HCT116 (cell line): Measurements from ENCODE around the gene VPS35. TPM values are rescaled to one million over a fixed set of nuclear protein-coding genes. Genes with fewer than 3 reads are reported as not detected.

Source experiments
- ATAC-seq: fragments of 200-7000 bp; cut with Tn5 transposase; 2 replicates; pipeline ENCODE4 v1.9.1; 2020; ENCODE audit warnings: mild to moderate bottlenecking, moderate library complexity
- BruUV-seq: library from RNA; stranded (reverse); fragments of 400-500 nt; replicated peaks from 2 replicates; lab custom pipeline; 2021; lab: Mats Ljungman, UMichigan
- CTCF ChIA-PET: fragments of 300-600 bp; sonication (Branson Sonifier 250); formaldehyde crosslinking; loops from one replicate; lab custom pipeline; 2021; ENCODE audit warnings: antibody characterized with exemption; lab: Charles Lee
- POLR2A ChIA-PET: fragments of 300-600, 350-600 bp; sonication (Branson Sonifier 250); formaldehyde crosslinking; loops from one replicate; lab custom pipeline; 2021; ENCODE audit warnings: antibody characterized with exemption; lab: Charles Lee
- RAD21 ChIA-PET, 2 experiments: fragments of 300-600 bp; sonication (Branson Sonifier 250); formaldehyde crosslinking; loops; one replicate each; lab custom pipeline; 2023; ENCODE audit warnings: low total read pairs in 2 of 2; ENCODE audit not compliant: uncharacterized antibody in 2 of 2, unreplicated experiment in 2 of 2, low non-redundant PET in 1 of 2; lab: Charles Lee
- DNase-seq: peaks from one replicate; pipeline ENCODE4 v3.0.0-alpha.2; 2010; ENCODE audit warnings: low read depth, low spot score
- H2AFZ ChIP-seq: fragments of 200-600 bp; shearing (Covaris generic), sonication (generic); 2 replicates; pipeline ENCODE4 v1.6.1; 2017; ENCODE audit warnings: low read depth, mixed run types, mixed read lengths, antibody characterized with exemption, low read length; ENCODE audit not compliant: poor library complexity, severe bottlenecking
- H3K27ac ChIP-seq: 2 replicates; pipeline ENCODE4 v1.5.1; 2012; ENCODE audit warnings: low read depth, low read length
- H3K27me3 ChIP-seq: fragments of 200-600 bp; sonication (generic); 2 replicates; pipeline ENCODE4 v1.6.1; 2016; ENCODE audit warnings: mixed run types, low read length, mixed read lengths; ENCODE audit not compliant: insufficient read depth
- H3K36me3 ChIP-seq, 2 experiments: fragments of 200-500 bp in 1 of 2; fragments of 200-600 bp in 1 of 2; sonication (Bioruptor generic) in 1 of 2; sonication (generic) in 1 of 2; 2 replicates each; pipeline versions ENCODE4 v1.5.1 to v1.6.1; 2014 to 2016; ENCODE audit warnings: low read length in 2 of 2, inconsistent platforms in 1 of 2, mixed read lengths in 1 of 2, mixed run types in 1 of 2; ENCODE audit not compliant: insufficient read depth in 2 of 2, control insufficient read depth in 1 of 2
- H3K4me1 ChIP-seq, 2 experiments: fragments of 200-600 bp in 1 of 2; sonication (generic) in 1 of 2; 2 replicates each; pipeline versions ENCODE4 v1.5.1 to v1.6.1; 2012 to 2017; ENCODE audit warnings: low read length in 2 of 2, inconsistent platforms in 1 of 2, mild to moderate bottlenecking in 1 of 2, mixed read lengths in 1 of 2, mixed run types in 1 of 2, moderate library complexity in 1 of 2; ENCODE audit not compliant: insufficient read depth in 2 of 2, control insufficient read depth in 1 of 2
- H3K4me2 ChIP-seq: fragments of 200-600 bp; sonication (generic); 2 replicates; pipeline ENCODE4 v1.6.1; 2017; ENCODE audit warnings: mixed run types, low read length, mixed read lengths
- H3K4me3 ChIP-seq, 2 experiments: fragments of 200-600 bp in 1 of 2; sonication (generic) in 1 of 2; replicated peaks in 1 of 2; 2 replicates each; pipeline ENCODE4 v1.5.1; 2011 to 2016; ENCODE audit warnings: low read length in 2 of 2, control low read depth in 1 of 2, low read depth in 1 of 2, mild to moderate bottlenecking in 1 of 2, mixed read lengths in 1 of 2, mixed run types in 1 of 2
- H3K79me2 ChIP-seq: fragments of 200-600 bp; sonication (generic); 2 replicates; pipeline ENCODE4 v1.6.1; 2017; ENCODE audit warnings: mild to moderate bottlenecking, mixed run types, low read length, moderate library complexity, mixed read lengths; ENCODE audit not compliant: insufficient read depth
- H3K9ac ChIP-seq: fragments of 200-600 bp; sonication (generic); 2 replicates; pipeline ENCODE4 v1.6.1; 2016; ENCODE audit warnings: low read length, mixed read lengths
- H3K9me2 ChIP-seq: fragments of 200-600 bp; sonication (generic), shearing (Covaris generic); 2 replicates; pipeline ENCODE4 v1.6.1; 2017; ENCODE audit warnings: mixed run types, mild to moderate bottlenecking, moderate library complexity; ENCODE audit not compliant: insufficient read depth
- H3K9me3 ChIP-seq, 2 experiments: fragments of 200-500 bp in 1 of 2; fragments of 200-600 bp in 1 of 2; sonication (Bioruptor generic) in 1 of 2; sonication (generic) in 1 of 2; 2 replicates each; pipeline ENCODE4 v1.6.1; 2014 to 2017; ENCODE audit warnings: low read length in 2 of 2, mixed read lengths in 2 of 2, inconsistent platforms in 1 of 2, low read depth in 1 of 2, mild to moderate bottlenecking in 1 of 2, mixed run types in 1 of 2, moderate library complexity in 1 of 2; ENCODE audit not compliant: control insufficient read depth in 1 of 2, insufficient read depth in 1 of 2
- H4K20me1 ChIP-seq: fragments of 200-600 bp; sonication (generic), shearing (Covaris generic); 2 replicates; pipeline ENCODE4 v1.6.1; 2017; ENCODE audit warnings: mixed run types, mild to moderate bottlenecking, moderate library complexity; ENCODE audit not compliant: insufficient read depth
- ATF3 ChIP-seq: IDR thresholded peaks from 2 replicates; pipeline ENCODE4 v1.6.1; 2012
- CBX3 ChIP-seq: IDR thresholded peaks from 2 replicates; pipeline ENCODE4 v1.6.1; 2012; ENCODE audit warnings: low read depth
- CEBPB ChIP-seq: IDR thresholded peaks from 2 replicates; pipeline ENCODE4 v1.6.1; 2012; ENCODE audit warnings: low read depth
- CTCF ChIP-seq, 3 experiments: fragments of 200-600 bp in 1 of 3; sonication (generic) in 1 of 3; IDR thresholded peaks in 2 of 3; conservative IDR thresholded peaks in 1 of 3; 2 replicates each; pipeline ENCODE4 v1.5.1; 2012 to 2017; ENCODE audit warnings: low read depth in 2 of 3, low read length in 2 of 3, antibody characterized with exemption in 1 of 3, borderline replicate concordance in 1 of 3, control low read depth in 1 of 3, mild to moderate bottlenecking in 1 of 3, mixed read lengths in 1 of 3, mixed run types in 1 of 3, moderate library complexity in 1 of 3; ENCODE audit not compliant: insufficient read depth in 1 of 3
- EGR1 ChIP-seq: IDR thresholded peaks from 2 replicates; pipeline ENCODE4 v1.6.1; 2012; ENCODE audit warnings: low read depth
- EZH2 ChIP-seq: fragments of 200-600 bp; sonication (generic); IDR thresholded peaks from 2 replicates; pipeline ENCODE4 v1.6.1; 2017; ENCODE audit warnings: antibody characterized with exemption, mixed run types
- EZH2phosphoT487 ChIP-seq: fragments of 200-600 bp; IDR thresholded peaks from 2 replicates; pipeline ENCODE4 v1.6.1; 2018; ENCODE audit warnings: antibody characterized with exemption, borderline replicate concordance
- FOSL1 ChIP-seq: IDR thresholded peaks from 2 replicates; pipeline ENCODE4 v1.6.1; 2012; ENCODE audit warnings: low read depth
- JUND ChIP-seq: IDR thresholded peaks from 2 replicates; pipeline ENCODE4 v1.6.1; 2012
- MAX ChIP-seq: IDR thresholded peaks from 2 replicates; pipeline ENCODE4 v1.6.1; 2012
- POLR2A ChIP-seq: IDR thresholded peaks from 2 replicates; pipeline ENCODE4 v1.7.0; 2011; ENCODE audit warnings: borderline replicate concordance; ENCODE audit not compliant: insufficient read depth, insufficient read length; ENCODE audit errors: extremely low read depth
- RAD21 ChIP-seq: IDR thresholded peaks from 2 replicates; pipeline ENCODE4 v1.6.1; 2012; ENCODE audit warnings: low read depth, mild to moderate bottlenecking
- REST ChIP-seq: IDR thresholded peaks from 2 replicates; pipeline ENCODE4 v1.6.1; 2012; ENCODE audit warnings: low read depth
- SIN3A ChIP-seq: IDR thresholded peaks from 2 replicates; pipeline ENCODE4 v1.6.1; 2012; ENCODE audit warnings: low read depth
- TCF7L2 ChIP-seq: IDR thresholded peaks from 2 replicates; pipeline ENCODE4 v1.7.0; 2011; ENCODE audit warnings: borderline replicate concordance, inconsistent platforms; ENCODE audit not compliant: insufficient read depth, insufficient read length; ENCODE audit errors: extremely low read depth
- ZFX ChIP-seq: fragments of 450-650 bp; IDR thresholded peaks from 2 replicates; pipeline ENCODE4 v1.6.1; 2017
- ZNF274 ChIP-seq: fragments of 200-500 bp; sonication (Bioruptor generic); IDR thresholded peaks from 2 replicates; pipeline ENCODE4 v1.6.1; 2014; ENCODE audit warnings: mild to moderate bottlenecking, low read depth, low read length, inconsistent platforms
- intact Hi-C: fragments of 100-400 bp; cut with micrococcal nuclease; formaldehyde crosslinking; loops from 2 replicates; pipeline ENCODE4 v1.10.0; 2022
- total RNA-seq: library from RNA; stranded (reverse); gene quantifications from one replicate; pipeline ENCODE4 v1.2.1, GENCODE V29; 2021; ENCODE audit not compliant: unreplicated experiment

Gene VPS35
- total RNA-seq, 1 experiment from 2014 or later = 115 TPM

- Histone ChIP-seq H3K9ac (no peak overlapping the region), H3K4me2 (no peak overlapping the region), H3K9me3 (no peaks in the 10 kb centered on the region), H3K4me3 (no peak overlapping the region), H4K20me1 (no peaks in the 10 kb centered on the region), H3K36me3 (no peaks in the 10 kb centered on the region), H3K79me2 (no peaks in the 10 kb centered on the region), H3K9me2 (no peaks in the 10 kb centered on the region), H3K27me3 (no peaks in the 10 kb centered on the region; the same call in none of the 2 replicates), H3K4me1 (peaks cover 7 to 11% of the 10 kb centered on the region in 2 experiments; a peak in 2 of 4 replicates), H3K27ac (no peak overlapping the region), H2AFZ (no peak overlapping the region)
- ATAC-seq (no peak), DNase-seq (no peak)
- intact Hi-C loops = no loop called here
- BruUV-seq = no TSS peak
- ChIA-PET CTCF (no interaction called here), POLR2A (no interaction called here), RAD21 (no interaction called here)
- TF ChIP-seq SIN3A (no peak), RAD21 (no peak), ZNF274 (no peak), MAX (no peak), EGR1 (no peak), FOSL1 (no peak), JUND (no peak), TCF7L2 (no peak), EZH2phosphoT487 (no peak), CBX3 (no peak), CTCF (IDR thresholded peaks at IDR 0.05 in 2 of 3, conservative IDR thresholded peaks at IDR 0.05 in 1 of 3; ENCODE audit: borderline replicate concordance in 1 of 3, insufficient read depth in 1 of 3, low read depth in 2 of 3, low read length in 2 of 3) (no peak), REST (no peak), CEBPB (no peak), POLR2A (no peak), ATF3 (no peak), EZH2 (no peak), ZFX (no peak)
These were observed 55.9 kb downstream of the VPS35 start for GRCh38 chr16:46632778-46633733.
